ENCODE data around the gene DLGAP1.

DLGAP1 gene

GRCh38 chr18:3471141-3471648 lies 983.9 kb downstream of the DLGAP1 start:
- peaks cover 22% of the 10 kb centered on the region for H3K9me3 Mint-ChIP-seq
- H3K27ac Mint-ChIP-seq = no peak overlapping the region
- H3K4me1 Mint-ChIP-seq = peaks cover 23% of the 10 kb centered on the region
- H3K4me3 Mint-ChIP-seq = no peak overlapping the region
- peaks cover 9% of the 10 kb centered on the region for H3K36me3 Mint-ChIP-seq (ENCODE audit: low read depth)
- peaks cover 3% of the 10 kb centered on the region for H3K27me3 Mint-ChIP-seq (ENCODE audit: low read depth, poor library complexity)
- TF ChIP-seq, protein P1, sequence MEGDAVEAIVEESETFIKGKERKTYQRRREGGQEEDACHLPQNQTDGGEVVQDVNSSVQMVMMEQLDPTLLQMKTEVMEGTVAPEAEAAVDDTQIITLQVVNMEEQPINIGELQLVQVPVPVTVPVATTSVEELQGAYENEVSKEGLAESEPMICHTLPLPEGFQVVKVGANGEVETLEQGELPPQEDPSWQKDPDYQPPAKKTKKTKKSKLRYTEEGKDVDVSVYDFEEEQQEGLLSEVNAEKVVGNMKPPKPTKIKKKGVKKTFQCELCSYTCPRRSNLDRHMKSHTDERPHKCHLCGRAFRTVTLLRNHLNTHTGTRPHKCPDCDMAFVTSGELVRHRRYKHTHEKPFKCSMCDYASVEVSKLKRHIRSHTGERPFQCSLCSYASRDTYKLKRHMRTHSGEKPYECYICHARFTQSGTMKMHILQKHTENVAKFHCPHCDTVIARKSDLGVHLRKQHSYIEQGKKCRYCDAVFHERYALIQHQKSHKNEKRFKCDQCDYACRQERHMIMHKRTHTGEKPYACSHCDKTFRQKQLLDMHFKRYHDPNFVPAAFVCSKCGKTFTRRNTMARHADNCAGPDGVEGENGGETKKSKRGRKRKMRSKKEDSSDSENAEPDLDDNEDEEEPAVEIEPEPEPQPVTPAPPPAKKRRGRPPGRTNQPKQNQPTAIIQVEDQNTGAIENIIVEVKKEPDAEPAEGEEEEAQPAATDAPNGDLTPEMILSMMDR (IDR thresholded peaks at IDR 0.05) = no peak
- no peak for DNase-seq

GRCh38 chr18:3468833-3469232 lies 986.3 kb downstream of the DLGAP1 start:
- Mint-ChIP-seq H3K9me3 (peaks cover 7% of the 10 kb centered on the region), H3K36me3 (ENCODE audit: low read depth) (peaks cover 5% of the 10 kb centered on the region), H3K4me1 (peaks cover 27% of the 10 kb centered on the region), H3K4me3 (no peak overlapping the region), H3K27me3 (ENCODE audit: low read depth, poor library complexity) (no peaks in the 10 kb centered on the region), H3K27ac (no peak overlapping the region)
- no peak for DNase-seq
- TF ChIP-seq, protein P1 (IDR thresholded peaks at IDR 0.05) = no peak

GRCh38 chr18:3468066-3468705 lies 986.9 kb downstream of the DLGAP1 start:
- TF ChIP-seq, protein P1 (IDR thresholded peaks at IDR 0.05) = no peak
- H3K9me3 Mint-ChIP-seq = peaks cover 6% of the 10 kb centered on the region
- H3K4me3 Mint-ChIP-seq = no peak overlapping the region
- peaks cover 8% of the 10 kb centered on the region for H3K36me3 Mint-ChIP-seq (ENCODE audit: low read depth)
- H3K4me1 Mint-ChIP-seq = peaks cover 29% of the 10 kb centered on the region
- no peak for DNase-seq
- no peak overlapping the region for H3K27ac Mint-ChIP-seq
- no peaks in the 10 kb centered on the region for H3K27me3 Mint-ChIP-seq (ENCODE audit: low read depth, poor library complexity)

DNA sequence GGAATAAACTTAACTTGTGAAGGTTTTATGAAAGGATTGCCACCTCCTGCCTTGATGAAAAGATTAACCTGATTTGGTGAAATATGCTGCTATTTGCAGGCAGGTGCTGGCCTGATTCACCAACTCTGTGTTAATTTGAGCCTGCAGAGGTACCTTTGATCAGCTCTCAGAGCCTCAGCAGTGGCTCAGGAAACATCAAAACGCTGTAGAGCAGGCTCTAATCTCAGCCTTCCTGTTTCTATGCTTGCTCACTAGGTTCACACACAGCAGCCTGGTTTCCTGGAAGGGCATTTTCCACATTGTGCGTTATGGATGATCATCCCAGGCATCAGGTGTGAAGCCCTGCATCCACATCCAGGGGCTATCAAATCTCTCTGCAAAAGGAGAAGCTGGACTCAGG lies 988.2 kb downstream of the DLGAP1 start:
- Mint-ChIP-seq H3K4me1 (peaks cover 38% of the 10 kb centered on the region), H3K27ac (no peak overlapping the region)

GRCh38 chr18:3466045-3466444 lies 989.1 kb downstream of the DLGAP1 start:
- TF ChIP-seq, protein P1 (IDR thresholded peaks at IDR 0.05) = no peak
- Mint-ChIP-seq H3K4me1 (peaks cover 41% of the 10 kb centered on the region), H3K27ac (no peak overlapping the region), H3K27me3 (ENCODE audit: low read depth, poor library complexity) (no peaks in the 10 kb centered on the region), H3K9me3 (peaks cover 24% of the 10 kb centered on the region), H3K36me3 (ENCODE audit: low read depth) (peaks cover 29% of the 10 kb centered on the region), H3K4me3 (no peak overlapping the region)
- no peak for DNase-seq

More for the DNA sequence above, 988.2 kb downstream of the DLGAP1 start:
- TF ChIP-seq, protein P1 (IDR thresholded peaks at IDR 0.05) = no peak
- peaks cover 20% of the 10 kb centered on the region for H3K36me3 Mint-ChIP-seq (ENCODE audit: low read depth)
- H3K27me3 Mint-ChIP-seq (ENCODE audit: low read depth, poor library complexity) = no peaks in the 10 kb centered on the region
- no peak for DNase-seq
- H3K4me3 Mint-ChIP-seq = no peak overlapping the region
- peaks cover 16% of the 10 kb centered on the region for H3K9me3 Mint-ChIP-seq

GRCh38 chr18:3463051-3463450 lies 992.1 kb downstream of the DLGAP1 start:
- no peak for DNase-seq
- Mint-ChIP-seq H3K27ac (peak overlapping the region; percentile 22), H3K36me3 (ENCODE audit: low read depth) (peaks cover 58% of the 10 kb centered on the region), H3K4me1 (peaks cover 43% of the 10 kb centered on the region), H3K9me3 (peaks cover 43% of the 10 kb centered on the region), H3K27me3 (ENCODE audit: low read depth, poor library complexity) (no peaks in the 10 kb centered on the region), H3K4me3 (no peak overlapping the region)
- TF ChIP-seq, protein P1 (IDR thresholded peaks at IDR 0.05) = no peak

Measured in nephron progenitor cell (in vitro differentiated cells).